ENCODE results near the gene MADCAM1. TPM values are rescaled to one million over a fixed set of nuclear protein-coding genes. Genes with fewer than 3 reads are reported as not detected.

MADCAM1 gene
- total RNA-seq, 1 donor from 2014 or later, result not detected

GRCh38 chr19:533364-534058, 37.2 kb downstream of the MADCAM1 start:
- no peak for DNase-seq (ENCODE audit: low spot score in 2 of 2)
- Histone ChIP-seq H3K9me3 (no peaks in the 10 kb centered on the region), H3K27ac (peak overlapping the region; percentile 89 to 93), H3K4me1 (peaks cover 16 to 24% of the 10 kb centered on the region in 2 donors), H3K27me3 (no peaks in the 10 kb centered on the region), H3K36me3 (peaks cover 32 to 33% of the 10 kb centered on the region in 2 donors), H3K4me3 (peak overlapping the region; percentile 91 to 99)
- intact Hi-C loops (cut with DNase I), result no loop called here
- TF ChIP-seq CTCF (IDR thresholded peaks at IDR 0.05), result no peak

GRCh38 chr19:534088-534487, 37.8 kb downstream of the MADCAM1 start:
- peak overlapping the region; percentile 91 to 99 for H3K4me3 ChIP-seq
- no peak for DNase-seq (ENCODE audit: low spot score in 2 of 2)
- H3K27ac ChIP-seq, result peak overlapping the region; percentile 89 to 93
- H3K27me3 ChIP-seq, result no peaks in the 10 kb centered on the region
- intact Hi-C loops (cut with DNase I), result no loop called here
- peaks cover 16 to 24% of the 10 kb centered on the region in 2 donors for H3K4me1 ChIP-seq
- no peak for TF ChIP-seq CTCF (IDR thresholded peaks at IDR 0.05)
- H3K36me3 ChIP-seq, result peaks cover 38 to 39% of the 10 kb centered on the region in 2 donors
- H3K9me3 ChIP-seq, result no peaks in the 10 kb centered on the region

GRCh38 chr19:535017-535835, 38.9 kb downstream of the MADCAM1 start:
- no peak overlapping the region for H3K4me3 ChIP-seq
- peaks cover 45 to 46% of the 10 kb centered on the region in 2 donors for H3K36me3 ChIP-seq
- no peak for DNase-seq (ENCODE audit: low spot score in 2 of 2)
- H3K27me3 ChIP-seq, result no peaks in the 10 kb centered on the region
- no peaks in the 10 kb centered on the region for H3K9me3 ChIP-seq
- TF ChIP-seq CTCF (IDR thresholded peaks at IDR 0.05), result no peak
- no peak overlapping the region for H3K27ac ChIP-seq
- H3K4me1 ChIP-seq, result peaks cover 16 to 24% of the 10 kb centered on the region in 2 donors
- intact Hi-C loops (cut with DNase I), result no loop called here

- no peak for TF ChIP-seq CTCF (IDR thresholded peaks at IDR 0.05)
- Histone ChIP-seq H3K27ac (no peak overlapping the region), H3K27me3 (no peaks in the 10 kb centered on the region), H3K4me1 (peaks cover 16 to 24% of the 10 kb centered on the region in 2 donors), H3K9me3 (no peaks in the 10 kb centered on the region), H3K36me3 (peaks cover 51 to 52% of the 10 kb centered on the region in 2 donors), H3K4me3 (no peak overlapping the region)
- intact Hi-C loops (cut with DNase I), result no loop called here
- no peak for DNase-seq (ENCODE audit: low spot score in 2 of 2)
These were observed 40.0 kb downstream of the MADCAM1 start for GRCh38 chr19:536031-536880.

GRCh38 chr19:536881-537404, 40.7 kb downstream of the MADCAM1 start:
- no peak for TF ChIP-seq CTCF (IDR thresholded peaks at IDR 0.05)
- H3K36me3 ChIP-seq, result peaks cover 57 to 59% of the 10 kb centered on the region in 2 donors
- no peak overlapping the region for H3K27ac ChIP-seq
- H3K27me3 ChIP-seq, result no peaks in the 10 kb centered on the region
- intact Hi-C loops (cut with DNase I), result no loop called here
- no peak overlapping the region for H3K4me3 ChIP-seq
- no peak for DNase-seq (ENCODE audit: low spot score in 2 of 2)
- no peaks in the 10 kb centered on the region for H3K9me3 ChIP-seq
- H3K4me1 ChIP-seq, result peaks cover 16 to 24% of the 10 kb centered on the region in 2 donors

All from ascending aorta (tissue), 2 donors.